NCI-H460 (cell line): ENCODE measurements around the gene ARMC12. TPM values are rescaled to one million over a fixed set of nuclear protein-coding genes. Genes with fewer than 3 reads are reported as not detected.

Source experiments
- DNase-seq: peaks from one replicate; pipeline ENCODE4 v3.0.0-alpha.2; 2016; ENCODE audit warnings: low read depth; ENCODE audit errors: extremely low read depth
- total RNA-seq: library from RNA; depleted of rRNA; stranded (reverse); fragments of >200 nt; shearing (Covaris generic); gene quantifications from 2 replicates; pipeline ENCODE4 v1.2.3, GENCODE V29; 2014; rRNA removed

Gene ARMC12
- total RNA-seq, 1 experiment from 2014 or later: 0.50 TPM

GRCh38 chr6:35797837-35798526, 61.1 kb downstream of the ARMC12 start:
- no peak for DNase-seq

Other genes with a start within 250 kb of the ARMC12 start
- gene TEAD3, start 240.0 kb upstream of the ARMC12 start, total RNA-seq: 2.4 and 2.7 TPM in 2 replicates
- not detected in 2 replicates for gene TULP1, start 224.1 kb upstream of the ARMC12 start, total RNA-seq
- gene FKBP5, start 48.1 kb upstream of the ARMC12 start, total RNA-seq: 5.7 and 8.9 TPM in 2 replicates
- gene CLPSL2, start 39.6 kb downstream of the ARMC12 start, total RNA-seq: not detected in 2 replicates
- gene CLPSL1, start 44.0 kb downstream of the ARMC12 start, total RNA-seq: not detected in 2 replicates
- not detected in 2 replicates for gene CLPS, start 60.3 kb downstream of the ARMC12 start, total RNA-seq
- not detected in 2 replicates for gene LHFPL5, start 68.3 kb downstream of the ARMC12 start, total RNA-seq
- 61.5 and 68.4 TPM in 2 replicates for gene SRPK1, start 184.1 kb downstream of the ARMC12 start, total RNA-seq